ENCODE data around the gene PIM1. TPM values are rescaled to one million over a fixed set of nuclear protein-coding genes. Genes with fewer than 3 reads are reported as not detected.
A peak's percentile ranks its signal among the peaks of the same experiment; 100 is the strongest.
"Not testable (repeated sequence)": the region's sequence is repeated elsewhere in the genome, so short reads cannot be mapped to it uniquely, and the experiment has no call there.

PIM1 gene
- total RNA-seq, 1 donor from 2014 or later, result 9.1 TPM

- no peak for DNase-seq (ENCODE audit: low spot score)
- peak overlapping the region; percentile 56 for H3K4me2 ChIP-seq
- no peak overlapping the region for H3K9ac ChIP-seq
- no peaks in the 10 kb centered on the region for H3K36me3 ChIP-seq
- H3K4me3 Mint-ChIP-seq, result peak overlapping the region; percentile 6
- peaks cover 10% of the 10 kb centered on the region for H4K20me1 ChIP-seq (ENCODE audit: low read depth)
- no peaks in the 10 kb centered on the region for H3K9me3 ChIP-seq (ENCODE audit: low read depth)
- no peaks in the 10 kb centered on the region for H3K27me3 ChIP-seq
- peaks cover 18% of the 10 kb centered on the region for H3K27me3 Mint-ChIP-seq (ENCODE audit: insufficient read depth, low read depth)
- peak overlapping the region; percentile 72 for H3K27ac ChIP-seq
- H2AFZ ChIP-seq (replicated peaks), result no peak overlapping the region
- H3K27ac Mint-ChIP-seq, result peak overlapping the region; percentile 61
- peaks cover 33% of the 10 kb centered on the region for H3K4me1 ChIP-seq
- H3K4me3 ChIP-seq, result no peak overlapping the region
- H3K9me3 Mint-ChIP-seq, result no peaks in the 10 kb centered on the region
- H3K79me2 ChIP-seq (ENCODE audit: low read depth), result peaks cover 3% of the 10 kb centered on the region
- TF ChIP-seq EZH2 (IDR thresholded peaks at IDR 0.05) (no peak), EZH2phosphoT487 (IDR thresholded peaks at IDR 0.05) (no peak), CTCF (IDR thresholded peaks at IDR 0.05) (no peak)
- H3F3A ChIP-seq (ENCODE audit: low read depth), result peaks cover 63% of the 10 kb centered on the region
- peaks cover 67% of the 10 kb centered on the region for H3K4me1 Mint-ChIP-seq
- H3K36me3 Mint-ChIP-seq, result no peaks in the 10 kb centered on the region
These were observed 42.9 kb upstream of the PIM1 start for GRCh38 chr6:37126961-37127616.

GRCh38 chr6:37127961-37128862, 41.7 kb upstream of the PIM1 start:
- DNase-seq (ENCODE audit: low spot score), result no peak
- H3K27ac ChIP-seq, result no peak overlapping the region
- H3K4me1 Mint-ChIP-seq, result peaks cover 67% of the 10 kb centered on the region

GRCh38 chr6:37128863-37129443, 41.0 kb upstream of the PIM1 start:
- H3K4me3 Mint-ChIP-seq; H2AFZ ChIP-seq (replicated peaks); DNase-seq (ENCODE audit: low spot score); H3K36me3 ChIP-seq; H3K36me3 Mint-ChIP-seq; H3K27ac ChIP-seq; H4K20me1 ChIP-seq (ENCODE audit: low read depth); H3K27me3 ChIP-seq; H3K9ac ChIP-seq; H3K4me3 ChIP-seq; H3K4me2 ChIP-seq; H3K9me3 ChIP-seq (ENCODE audit: low read depth); H3K9me3 Mint-ChIP-seq: not testable (repeated sequence)
- H3K79me2 ChIP-seq (ENCODE audit: low read depth), result peaks cover 12% of the 10 kb centered on the region
- peaks cover 68% of the 10 kb centered on the region for H3F3A ChIP-seq (ENCODE audit: low read depth)
- Mint-ChIP-seq H3K27ac (peak overlapping the region; percentile 69), H3K27me3 (ENCODE audit: insufficient read depth, low read depth) (peaks cover 22% of the 10 kb centered on the region), H3K4me1 (peaks cover 65% of the 10 kb centered on the region)
- H3K4me1 ChIP-seq, result peaks cover 33% of the 10 kb centered on the region

More at GRCh38 chr6:37127961-37128862, 41.7 kb upstream of the PIM1 start:
- Histone ChIP-seq H2AFZ (replicated peaks) (no peak overlapping the region), H3K9me3 (ENCODE audit: low read depth) (no peaks in the 10 kb centered on the region), H3K4me1 (peaks cover 33% of the 10 kb centered on the region), H3K27me3 (no peaks in the 10 kb centered on the region), H3K79me2 (ENCODE audit: low read depth) (peaks cover 5% of the 10 kb centered on the region), H3K4me3 (no peak overlapping the region), H3K4me2 (no peak overlapping the region), H3F3A (ENCODE audit: low read depth) (peaks cover 66% of the 10 kb centered on the region), H3K36me3 (no peaks in the 10 kb centered on the region), H3K9ac (no peak overlapping the region), H4K20me1 (ENCODE audit: low read depth) (peaks cover 10% of the 10 kb centered on the region)
- no peaks in the 10 kb centered on the region for H3K9me3 Mint-ChIP-seq
- no peak for TF ChIP-seq EZH2 (IDR thresholded peaks at IDR 0.05)
- no peak for TF ChIP-seq EZH2phosphoT487 (IDR thresholded peaks at IDR 0.05)
- no peak for TF ChIP-seq CTCF (IDR thresholded peaks at IDR 0.05)
- H3K27me3 Mint-ChIP-seq (ENCODE audit: insufficient read depth, low read depth), result peaks cover 22% of the 10 kb centered on the region
- H3K36me3 Mint-ChIP-seq, result no peaks in the 10 kb centered on the region
- peak overlapping the region; percentile 69 for H3K27ac Mint-ChIP-seq
- H3K4me3 Mint-ChIP-seq, result no peak overlapping the region
